ENCODE measurements around the gene DCLK2.

DNA sequence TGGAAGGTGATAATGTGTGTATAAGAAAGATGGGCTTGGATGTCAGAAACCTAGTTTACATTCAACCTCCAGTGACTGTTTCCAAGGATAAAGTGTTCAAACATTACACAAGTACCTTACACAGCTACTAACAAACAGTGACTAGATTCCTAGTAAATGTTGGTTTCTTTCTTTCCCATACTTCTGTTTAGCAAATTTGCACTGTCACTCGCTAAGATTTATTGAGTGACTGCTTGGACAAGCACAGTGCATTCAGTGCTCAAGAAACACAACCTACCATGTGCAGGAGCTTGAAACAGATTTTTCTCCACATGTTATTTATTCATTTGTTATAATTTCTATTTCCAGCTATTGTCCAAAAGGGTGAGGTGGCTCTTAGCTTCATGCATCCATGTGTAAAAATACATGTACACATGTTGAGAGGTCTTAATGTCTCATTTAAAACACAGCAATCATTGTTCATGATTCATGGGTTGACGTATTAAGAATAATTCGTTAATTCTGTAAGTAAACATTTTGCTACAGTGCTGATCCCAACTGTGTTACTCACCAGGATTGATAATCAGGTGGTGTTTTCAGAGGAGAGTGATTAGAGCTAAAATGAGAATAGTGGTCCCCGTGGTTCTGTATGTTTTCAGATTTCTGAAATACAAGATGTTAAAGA is 153.0 kb downstream of the DCLK2 start:
- no peak for TF ChIP-seq POLR2A (IDR thresholded peaks at IDR 0.05)
- TF ChIP-seq, protein P1, sequence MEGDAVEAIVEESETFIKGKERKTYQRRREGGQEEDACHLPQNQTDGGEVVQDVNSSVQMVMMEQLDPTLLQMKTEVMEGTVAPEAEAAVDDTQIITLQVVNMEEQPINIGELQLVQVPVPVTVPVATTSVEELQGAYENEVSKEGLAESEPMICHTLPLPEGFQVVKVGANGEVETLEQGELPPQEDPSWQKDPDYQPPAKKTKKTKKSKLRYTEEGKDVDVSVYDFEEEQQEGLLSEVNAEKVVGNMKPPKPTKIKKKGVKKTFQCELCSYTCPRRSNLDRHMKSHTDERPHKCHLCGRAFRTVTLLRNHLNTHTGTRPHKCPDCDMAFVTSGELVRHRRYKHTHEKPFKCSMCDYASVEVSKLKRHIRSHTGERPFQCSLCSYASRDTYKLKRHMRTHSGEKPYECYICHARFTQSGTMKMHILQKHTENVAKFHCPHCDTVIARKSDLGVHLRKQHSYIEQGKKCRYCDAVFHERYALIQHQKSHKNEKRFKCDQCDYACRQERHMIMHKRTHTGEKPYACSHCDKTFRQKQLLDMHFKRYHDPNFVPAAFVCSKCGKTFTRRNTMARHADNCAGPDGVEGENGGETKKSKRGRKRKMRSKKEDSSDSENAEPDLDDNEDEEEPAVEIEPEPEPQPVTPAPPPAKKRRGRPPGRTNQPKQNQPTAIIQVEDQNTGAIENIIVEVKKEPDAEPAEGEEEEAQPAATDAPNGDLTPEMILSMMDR (IDR thresholded peaks at IDR 0.05): no peak
